HEK293 (cell line): ENCODE data around the gene SMIM30.

Source experiments
- CTCF ChIA-PET: fragments of 350-600 bp; formaldehyde crosslinking; extraction: SDS; loops from one replicate; lab custom pipeline; 2021; ENCODE audit warnings: antibody characterized with exemption; lab: Yijun Ruan, JAX
- POLR2A ChIA-PET: fragments of 300-600 bp; formaldehyde crosslinking; extraction: SDS; loops from one replicate; lab custom pipeline; 2020; ENCODE audit warnings: antibody characterized with exemption, inconsistent platforms; lab: Yijun Ruan, JAX
- H3K27ac ChIP-seq: fragments of 200-500 bp; sonication (Bioruptor generic); 2 replicates; pipeline ENCODE4 v1.5.1; 2014; ENCODE audit warnings: low read depth, low read length, control low read depth, inconsistent platforms; ENCODE audit errors: extremely low read depth
- H3K36me3 ChIP-seq, 2 experiments: fragments of 200-500 bp in 1 of 2; sonication (Bioruptor generic) in 1 of 2; 1 replicate in 1 of 2; 2 replicates in 1 of 2; pipeline ENCODE4 v1.5.1; 2014 to 2017; ENCODE audit warnings: inconsistent platforms in 2 of 2, low read length in 2 of 2; ENCODE audit not compliant: control insufficient read depth in 2 of 2, insufficient read depth in 1 of 2
- H3K4me1 ChIP-seq: fragments of 200-500 bp; sonication (Bioruptor generic); 2 replicates; pipeline ENCODE4 v1.5.1; 2014; ENCODE audit warnings: mild to moderate bottlenecking, low read length, inconsistent platforms; ENCODE audit not compliant: control insufficient read depth, insufficient read depth
- H3K4me3 ChIP-seq: 2 replicates; pipeline ENCODE4 v1.5.1; 2011; ENCODE audit warnings: low read depth, mild to moderate bottlenecking, control low read depth, low read length, moderate library complexity
- H3K9me3 ChIP-seq: fragments of 200-500 bp; sonication (Bioruptor generic); 2 replicates; pipeline ENCODE4 v1.5.1; 2014; ENCODE audit warnings: low read depth, low read length, inconsistent platforms; ENCODE audit not compliant: control insufficient read depth, insufficient read depth
- FEZF1 ChIP-seq: fragments of 450-650 bp; formaldehyde crosslinking; IDR thresholded peaks from 2 replicates; pipeline ENCODE4 v1.5.1; 2016; ENCODE audit warnings: missing biosample characterization, missing genetic modification characterization
- GFI1B ChIP-seq: fragments of 450-650 bp; formaldehyde crosslinking; IDR thresholded peaks from 2 replicates; pipeline ENCODE4 v1.5.1; 2016; ENCODE audit warnings: missing biosample characterization, missing genetic modification characterization
- GLIS1 ChIP-seq: fragments of 450-650 bp; formaldehyde crosslinking; IDR thresholded peaks from 2 replicates; pipeline ENCODE4 v1.5.1; 2016; ENCODE audit warnings: missing biosample characterization, missing genetic modification characterization
- IKZF3 ChIP-seq: fragments of 450-650 bp; IDR thresholded peaks from 2 replicates; pipeline ENCODE4 v1.5.0; 2018; ENCODE audit warnings: missing biosample characterization, mild to moderate bottlenecking, missing genetic modification characterization, moderate library complexity
- SETDB1 ChIP-seq: IDR thresholded peaks from one replicate; pipeline ENCODE4 v1.6.1; 2017; ENCODE audit warnings: mild to moderate bottlenecking, low read length, moderate library complexity, mixed read lengths; ENCODE audit not compliant: insufficient read length
- ZNF211 ChIP-seq: fragments of 450-650 bp; formaldehyde crosslinking; IDR thresholded peaks from 2 replicates; pipeline ENCODE4 v1.5.1; 2016; ENCODE audit warnings: low read depth, missing biosample characterization, missing genetic modification characterization
- ZNF23 ChIP-seq: fragments of 450-650 bp; formaldehyde crosslinking; IDR thresholded peaks from 2 replicates; pipeline ENCODE4 v1.5.1; 2016; ENCODE audit warnings: missing biosample characterization, missing genetic modification characterization, borderline replicate concordance
- ZNF292 ChIP-seq: fragments of 450-650 bp; formaldehyde crosslinking; IDR thresholded peaks from 2 replicates; pipeline ENCODE4 v1.5.1; 2016; ENCODE audit warnings: low read depth, missing biosample characterization, missing genetic modification characterization, borderline replicate concordance
- ZNF394 ChIP-seq: fragments of 450-650 bp; formaldehyde crosslinking; IDR thresholded peaks from 2 replicates; pipeline ENCODE4 v1.5.1; 2016; ENCODE audit warnings: missing biosample characterization, missing genetic modification characterization, mild to moderate bottlenecking, moderate library complexity, borderline replicate concordance
- ZNF404 ChIP-seq: fragments of 450-650 bp; formaldehyde crosslinking; IDR thresholded peaks from 2 replicates; pipeline ENCODE4 v1.5.1; 2017; ENCODE audit warnings: missing biosample characterization, missing genetic modification characterization
- ZNF510 ChIP-seq: fragments of 450-650 bp; formaldehyde crosslinking; IDR thresholded peaks from 2 replicates; pipeline ENCODE4 v1.5.1; 2018; ENCODE audit warnings: mild to moderate bottlenecking, missing genetic modification characterization, missing biosample characterization; ENCODE audit not compliant: insufficient replicate concordance
- ZNF610 ChIP-seq: fragments of 450-650 bp; formaldehyde crosslinking; IDR thresholded peaks from 2 replicates; pipeline ENCODE4 v1.5.1; 2016; ENCODE audit warnings: missing biosample characterization, missing genetic modification characterization, borderline replicate concordance
- ZNF791 ChIP-seq: fragments of 450-650 bp; formaldehyde crosslinking; IDR thresholded peaks from 2 replicates; pipeline ENCODE4 v1.5.1; 2016; ENCODE audit warnings: missing biosample characterization, missing genetic modification characterization
- ZSCAN16 ChIP-seq: fragments of 450-650 bp; formaldehyde crosslinking; IDR thresholded peaks from 2 replicates; pipeline ENCODE4 v1.5.1; 2016; ENCODE audit warnings: missing biosample characterization, missing genetic modification characterization
- TF ChIP-seq, protein P1 (sequence below): sonication (generic); formaldehyde crosslinking; IDR thresholded peaks from 2 replicates; pipeline ENCODE4 v1.8.1; 2022; ENCODE audit warnings: mild to moderate bottlenecking, moderate library complexity, missing genetic modification reagents
- TF ChIP-seq, protein P2 (sequence below): fragments of 450-650 bp; formaldehyde crosslinking; IDR thresholded peaks from 2 replicates; pipeline ENCODE4 v1.5.0; 2017; ENCODE audit warnings: missing biosample characterization, missing genetic modification characterization, borderline replicate concordance

The SMIM30 gene

DNA sequence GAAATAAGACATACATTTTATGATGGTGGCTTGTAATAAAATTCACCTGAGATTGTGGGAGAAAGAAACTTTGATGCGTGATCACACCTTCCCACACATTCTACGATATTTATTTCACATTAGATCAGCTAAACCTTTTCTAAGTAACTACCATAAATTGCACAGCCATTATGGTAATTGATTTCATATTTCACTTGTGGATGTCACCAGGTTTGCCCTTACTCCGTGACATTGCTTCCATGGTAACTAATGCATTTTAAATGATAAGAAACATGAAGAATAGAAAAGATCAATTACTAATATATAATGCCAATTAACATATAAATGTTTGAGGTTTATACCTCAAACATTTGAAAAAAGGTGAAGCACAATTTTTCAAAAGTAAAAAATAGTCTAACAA lies 35.8 kb upstream of the SMIM30 start:
- H3K4me1 ChIP-seq, result no peaks in the 10 kb centered on the region
- H3K4me3 ChIP-seq, result no peak overlapping the region
- H3K27ac ChIP-seq, result no peak overlapping the region
- no peaks in the 10 kb centered on the region for H3K9me3 ChIP-seq
- ChIA-PET POLR2A (no interaction called here), CTCF (interaction anchor here (0.6 kb wide), 1 partner anchor 142 kb away, joined by 3 read pairs; no protein-coding TSS in a partner anchor)
- no peaks in the 10 kb centered on the region for H3K36me3 ChIP-seq
- TF ChIP-seq ZSCAN16 (tag by site-specific recombination) (no peak), ZNF211 (no peak), ZNF510 (tag by site-specific recombination) (no peak)

DNA sequence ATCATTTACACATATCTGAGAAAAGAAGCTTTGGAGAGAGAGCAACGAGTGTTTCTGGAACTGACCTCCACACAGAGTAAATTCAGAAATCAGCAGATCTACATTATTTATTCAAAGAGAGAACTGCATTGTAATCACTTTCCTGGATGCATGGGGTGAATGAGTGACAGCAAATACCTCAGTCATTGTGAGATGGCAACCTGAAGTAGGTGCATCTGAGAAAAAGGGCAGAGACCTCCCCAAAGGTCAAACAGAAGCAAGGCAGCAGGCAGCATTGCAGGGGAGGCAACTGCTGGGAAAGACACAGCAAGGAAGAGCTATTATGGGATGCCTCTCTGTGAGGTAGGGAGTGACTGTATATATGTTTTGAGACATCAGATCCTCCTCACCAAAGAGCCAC lies 26.5 kb upstream of the SMIM30 start:
- Histone ChIP-seq H3K4me3 (no peak overlapping the region), H3K27ac (no peak overlapping the region)
- TF ChIP-seq GFI1B (tag by site-specific recombination) (no peak), IKZF3 (tag by site-specific recombination) (no peak), GLIS1 (tag by site-specific recombination) (0 out of 2 replicates have a peak, but pooled peaks have one; percentile 17), ZNF404 (tag by site-specific recombination) (no peak)
- TF ChIP-seq, all 188 proteins: peak for 1
- H3K4me1 ChIP-seq, result no peaks in the 10 kb centered on the region
- POLR2A ChIA-PET, result no interaction called here
- H3K9me3 ChIP-seq, result no peaks in the 10 kb centered on the region
- CTCF ChIA-PET, result interaction anchor here (0.6 kb wide), 1 partner anchor 312 kb away, joined by 3 read pairs; no protein-coding TSS in a partner anchor
- H3K36me3 ChIP-seq, result no peaks in the 10 kb centered on the region

DNA sequence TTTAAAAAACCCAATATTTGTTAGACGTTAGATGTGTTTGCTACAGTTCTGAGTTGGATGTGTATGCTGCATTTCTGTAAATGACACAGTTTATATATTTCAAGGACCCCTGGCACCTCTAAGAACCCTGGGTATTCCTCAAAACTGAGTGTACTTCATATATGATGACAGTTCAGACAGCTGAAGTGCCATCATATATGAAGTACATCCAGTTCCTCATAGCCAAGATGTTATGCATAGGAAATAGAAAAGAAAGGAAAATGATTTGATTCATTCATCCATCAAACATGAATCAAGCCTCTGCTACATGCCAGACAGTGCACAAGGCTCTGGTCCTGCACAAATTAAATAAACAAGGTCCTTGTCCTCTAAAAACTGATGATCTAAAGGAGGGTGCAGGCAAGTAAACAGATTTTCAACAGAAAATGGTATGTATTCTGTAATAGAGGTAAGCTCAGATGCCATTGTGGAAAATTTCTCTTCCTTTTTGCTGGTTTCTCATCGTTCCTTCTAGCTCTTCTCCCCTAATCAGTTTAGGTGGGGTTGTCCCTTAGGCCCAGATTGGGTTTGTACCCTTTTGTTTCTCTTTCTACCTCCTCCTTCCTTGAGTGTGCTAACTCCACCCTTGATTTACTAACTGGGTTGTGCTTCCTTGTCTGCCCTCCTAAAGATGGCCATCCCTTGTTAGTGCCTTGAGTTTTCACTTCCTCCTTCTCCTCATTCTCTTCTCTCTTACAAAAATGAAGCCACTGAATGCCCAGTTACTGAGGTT lies 25.3 kb upstream of the SMIM30 start:
- Histone ChIP-seq H3K27ac (no peak overlapping the region), H3K9me3 (no peaks in the 10 kb centered on the region), H3K4me3 (no peak overlapping the region)
- TF ChIP-seq ZNF23 (tag by site-specific recombination), result no peak
- TF ChIP-seq ZNF791, result no peak
- TF ChIP-seq ZNF610, result no peak
- TF ChIP-seq, protein P1, sequence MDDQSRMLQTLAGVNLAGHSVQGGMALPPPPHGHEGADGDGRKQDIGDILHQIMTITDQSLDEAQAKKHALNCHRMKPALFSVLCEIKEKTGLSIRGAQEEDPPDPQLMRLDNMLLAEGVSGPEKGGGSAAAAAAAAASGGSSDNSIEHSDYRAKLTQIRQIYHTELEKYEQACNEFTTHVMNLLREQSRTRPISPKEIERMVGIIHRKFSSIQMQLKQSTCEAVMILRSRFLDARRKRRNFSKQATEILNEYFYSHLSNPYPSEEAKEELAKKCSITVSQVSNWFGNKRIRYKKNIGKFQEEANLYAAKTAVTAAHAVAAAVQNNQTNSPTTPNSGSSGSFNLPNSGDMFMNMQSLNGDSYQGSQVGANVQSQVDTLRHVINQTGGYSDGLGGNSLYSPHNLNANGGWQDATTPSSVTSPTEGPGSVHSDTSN (CRISPR knock-in tag), result no peak
- TF ChIP-seq ZNF394, result no peak
- TF ChIP-seq, protein P2, sequence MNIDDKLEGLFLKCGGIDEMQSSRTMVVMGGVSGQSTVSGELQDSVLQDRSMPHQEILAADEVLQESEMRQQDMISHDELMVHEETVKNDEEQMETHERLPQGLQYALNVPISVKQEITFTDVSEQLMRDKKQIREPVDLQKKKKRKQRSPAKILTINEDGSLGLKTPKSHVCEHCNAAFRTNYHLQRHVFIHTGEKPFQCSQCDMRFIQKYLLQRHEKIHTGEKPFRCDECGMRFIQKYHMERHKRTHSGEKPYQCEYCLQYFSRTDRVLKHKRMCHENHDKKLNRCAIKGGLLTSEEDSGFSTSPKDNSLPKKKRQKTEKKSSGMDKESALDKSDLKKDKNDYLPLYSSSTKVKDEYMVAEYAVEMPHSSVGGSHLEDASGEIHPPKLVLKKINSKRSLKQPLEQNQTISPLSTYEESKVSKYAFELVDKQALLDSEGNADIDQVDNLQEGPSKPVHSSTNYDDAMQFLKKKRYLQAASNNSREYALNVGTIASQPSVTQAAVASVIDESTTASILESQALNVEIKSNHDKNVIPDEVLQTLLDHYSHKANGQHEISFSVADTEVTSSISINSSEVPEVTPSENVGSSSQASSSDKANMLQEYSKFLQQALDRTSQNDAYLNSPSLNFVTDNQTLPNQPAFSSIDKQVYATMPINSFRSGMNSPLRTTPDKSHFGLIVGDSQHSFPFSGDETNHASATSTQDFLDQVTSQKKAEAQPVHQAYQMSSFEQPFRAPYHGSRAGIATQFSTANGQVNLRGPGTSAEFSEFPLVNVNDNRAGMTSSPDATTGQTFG (tag by site-specific recombination), result no peak
- no peak for TF ChIP-seq FEZF1 (tag by site-specific recombination)
- TF ChIP-seq SETDB1, result no peak
- TF ChIP-seq ZNF292 (tag by site-specific recombination), result no peak
- TF ChIP-seq, all 188 proteins: peak for 0
- no peaks in the 10 kb centered on the region for H3K36me3 ChIP-seq
- CTCF ChIA-PET, result interaction anchor here (0.6 kb wide), 1 partner anchor 1781 kb away, joined by 3 read pairs; no protein-coding TSS in a partner anchor
- no peaks in the 10 kb centered on the region for H3K4me1 ChIP-seq
- POLR2A ChIA-PET, result no interaction called here
